ENCODE data around the gene TBXAS1.

Gene TBXAS1

GRCh38 chr7:139936760-139937310 is 107.8 kb downstream of the TBXAS1 start:
- H3K9ac ChIP-seq (ENCODE audit: low read depth, low read length, poor library complexity, severe bottlenecking): no peak overlapping the region
- no peaks in the 10 kb centered on the region for H3K9me2 ChIP-seq (replicated peaks; ENCODE audit: low read depth, low read length)
- no peaks in the 10 kb centered on the region for H3K27me3 ChIP-seq (ENCODE audit: insufficient read depth, low read length, poor library complexity, severe bottlenecking)
- no peaks in the 10 kb centered on the region for H3F3A ChIP-seq (ENCODE audit: low read depth)
- H3K4me1 ChIP-seq (ENCODE audit: insufficient read depth, low read length, poor library complexity, severe bottlenecking): no peaks in the 10 kb centered on the region
- no peaks in the 10 kb centered on the region for H3K36me3 ChIP-seq (ENCODE audit: insufficient read depth, low read length)
- H2AFZ ChIP-seq (ENCODE audit: low read length): no peak overlapping the region
- no peaks in the 10 kb centered on the region for H4K20me1 ChIP-seq (ENCODE audit: insufficient read depth, low read length, poor library complexity, severe bottlenecking)
- H3K9me3 ChIP-seq (ENCODE audit: insufficient read depth, low read depth, low read length): no peaks in the 10 kb centered on the region
- TF ChIP-seq EZH2phosphoT487 (IDR thresholded peaks at IDR 0.05; ENCODE audit: borderline replicate concordance): no peak
- TF ChIP-seq, protein P1, sequence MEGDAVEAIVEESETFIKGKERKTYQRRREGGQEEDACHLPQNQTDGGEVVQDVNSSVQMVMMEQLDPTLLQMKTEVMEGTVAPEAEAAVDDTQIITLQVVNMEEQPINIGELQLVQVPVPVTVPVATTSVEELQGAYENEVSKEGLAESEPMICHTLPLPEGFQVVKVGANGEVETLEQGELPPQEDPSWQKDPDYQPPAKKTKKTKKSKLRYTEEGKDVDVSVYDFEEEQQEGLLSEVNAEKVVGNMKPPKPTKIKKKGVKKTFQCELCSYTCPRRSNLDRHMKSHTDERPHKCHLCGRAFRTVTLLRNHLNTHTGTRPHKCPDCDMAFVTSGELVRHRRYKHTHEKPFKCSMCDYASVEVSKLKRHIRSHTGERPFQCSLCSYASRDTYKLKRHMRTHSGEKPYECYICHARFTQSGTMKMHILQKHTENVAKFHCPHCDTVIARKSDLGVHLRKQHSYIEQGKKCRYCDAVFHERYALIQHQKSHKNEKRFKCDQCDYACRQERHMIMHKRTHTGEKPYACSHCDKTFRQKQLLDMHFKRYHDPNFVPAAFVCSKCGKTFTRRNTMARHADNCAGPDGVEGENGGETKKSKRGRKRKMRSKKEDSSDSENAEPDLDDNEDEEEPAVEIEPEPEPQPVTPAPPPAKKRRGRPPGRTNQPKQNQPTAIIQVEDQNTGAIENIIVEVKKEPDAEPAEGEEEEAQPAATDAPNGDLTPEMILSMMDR (conservative IDR thresholded peaks at IDR 0.05; ENCODE audit: low read length): no peak
- no peak overlapping the region for H3K4me3 ChIP-seq (ENCODE audit: low read length, poor library complexity, severe bottlenecking)
- no peaks in the 10 kb centered on the region for H3K79me2 ChIP-seq (ENCODE audit: insufficient read depth, low read length)
- no peak overlapping the region for H3K4me2 ChIP-seq (ENCODE audit: low read depth, low read length, poor library complexity, severe bottlenecking)

GRCh38 chr7:139937715-139938114 is 108.7 kb downstream of the TBXAS1 start:
- no peaks in the 10 kb centered on the region for H3K79me2 ChIP-seq (ENCODE audit: insufficient read depth, low read length)
- no peaks in the 10 kb centered on the region for H3F3A ChIP-seq (ENCODE audit: low read depth)
- H3K27me3 ChIP-seq (ENCODE audit: insufficient read depth, low read length, poor library complexity, severe bottlenecking): no peaks in the 10 kb centered on the region
- no peaks in the 10 kb centered on the region for H3K36me3 ChIP-seq (ENCODE audit: insufficient read depth, low read length)
- H3K9me3 ChIP-seq (ENCODE audit: insufficient read depth, low read depth, low read length): no peaks in the 10 kb centered on the region
- no peak overlapping the region for H3K4me2 ChIP-seq (ENCODE audit: low read depth, low read length, poor library complexity, severe bottlenecking)
- H2AFZ ChIP-seq (ENCODE audit: low read length): no peak overlapping the region
- H3K9ac ChIP-seq (ENCODE audit: low read depth, low read length, poor library complexity, severe bottlenecking): no peak overlapping the region
- H3K4me1 ChIP-seq (ENCODE audit: insufficient read depth, low read length, poor library complexity, severe bottlenecking): no peaks in the 10 kb centered on the region
- no peak overlapping the region for H3K4me3 ChIP-seq (ENCODE audit: low read length, poor library complexity, severe bottlenecking)
- TF ChIP-seq, protein P1 (conservative IDR thresholded peaks at IDR 0.05; ENCODE audit: low read length): no peak
- TF ChIP-seq EZH2phosphoT487 (IDR thresholded peaks at IDR 0.05; ENCODE audit: borderline replicate concordance): no peak
- H3K9me2 ChIP-seq (replicated peaks; ENCODE audit: low read depth, low read length): 0 out of 2 replicates have a peak, but pooled peaks cover 3% of the 10 kb centered on the region
- no peaks in the 10 kb centered on the region for H4K20me1 ChIP-seq (ENCODE audit: insufficient read depth, low read length, poor library complexity, severe bottlenecking)

DNA sequence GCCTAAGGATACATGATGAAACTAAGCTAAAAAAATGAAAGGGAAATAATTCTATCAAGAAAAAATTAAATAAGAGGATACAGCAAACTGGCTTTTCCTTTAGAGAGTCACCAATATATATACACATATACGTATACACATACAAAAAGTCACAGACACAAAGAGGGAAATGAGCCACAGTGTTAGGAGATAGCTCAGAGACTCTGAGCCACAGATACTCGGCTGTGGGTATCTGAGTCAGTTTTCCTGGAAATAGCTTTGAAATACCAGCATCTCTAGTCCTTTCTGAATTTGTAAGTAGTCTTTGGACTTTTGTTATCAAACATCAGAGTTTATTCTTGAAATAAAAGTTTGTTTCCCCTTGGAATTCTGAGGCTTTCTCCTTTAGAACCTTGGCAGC is 111.8 kb downstream of the TBXAS1 start:
- no peak overlapping the region for H3K4me2 ChIP-seq (ENCODE audit: low read depth, low read length, poor library complexity, severe bottlenecking)
- 0 out of 2 replicates have a peak, but pooled peaks cover 3% of the 10 kb centered on the region for H3K9me2 ChIP-seq (replicated peaks; ENCODE audit: low read depth, low read length)
- TF ChIP-seq EZH2phosphoT487 (IDR thresholded peaks at IDR 0.05; ENCODE audit: borderline replicate concordance): no peak
- TF ChIP-seq, protein P1 (conservative IDR thresholded peaks at IDR 0.05; ENCODE audit: low read length): no peak
- no peaks in the 10 kb centered on the region for H3K4me1 ChIP-seq (ENCODE audit: insufficient read depth, low read length, poor library complexity, severe bottlenecking)
- H2AFZ ChIP-seq (ENCODE audit: low read length): no peak overlapping the region
- no peak overlapping the region for H3K4me3 ChIP-seq (ENCODE audit: low read length, poor library complexity, severe bottlenecking)
- H3K36me3 ChIP-seq (ENCODE audit: insufficient read depth, low read length): no peaks in the 10 kb centered on the region
- no peaks in the 10 kb centered on the region for H3K79me2 ChIP-seq (ENCODE audit: insufficient read depth, low read length)
- no peaks in the 10 kb centered on the region for H4K20me1 ChIP-seq (ENCODE audit: insufficient read depth, low read length, poor library complexity, severe bottlenecking)
- H3K9ac ChIP-seq (ENCODE audit: low read depth, low read length, poor library complexity, severe bottlenecking): no peak overlapping the region
- no peaks in the 10 kb centered on the region for H3F3A ChIP-seq (ENCODE audit: low read depth)
- H3K27me3 ChIP-seq (ENCODE audit: insufficient read depth, low read length, poor library complexity, severe bottlenecking): no peaks in the 10 kb centered on the region
- H3K9me3 ChIP-seq (ENCODE audit: insufficient read depth, low read depth, low read length): no peaks in the 10 kb centered on the region

All from Loucy (cell line).